Inferior parietal cortex (tissue), 1 donor: ENCODE measurements around the gene BAD.
"Not testable (repeated sequence)": the region's sequence is repeated elsewhere in the genome, so short reads cannot be mapped to it uniquely, and the experiment has no call there.

Experiments
- DNase-seq: peaks from one replicate; pipeline ENCODE4 v3.0.0-alpha.2; 2016; ENCODE audit errors: extremely low spot score

BAD gene

DNA sequence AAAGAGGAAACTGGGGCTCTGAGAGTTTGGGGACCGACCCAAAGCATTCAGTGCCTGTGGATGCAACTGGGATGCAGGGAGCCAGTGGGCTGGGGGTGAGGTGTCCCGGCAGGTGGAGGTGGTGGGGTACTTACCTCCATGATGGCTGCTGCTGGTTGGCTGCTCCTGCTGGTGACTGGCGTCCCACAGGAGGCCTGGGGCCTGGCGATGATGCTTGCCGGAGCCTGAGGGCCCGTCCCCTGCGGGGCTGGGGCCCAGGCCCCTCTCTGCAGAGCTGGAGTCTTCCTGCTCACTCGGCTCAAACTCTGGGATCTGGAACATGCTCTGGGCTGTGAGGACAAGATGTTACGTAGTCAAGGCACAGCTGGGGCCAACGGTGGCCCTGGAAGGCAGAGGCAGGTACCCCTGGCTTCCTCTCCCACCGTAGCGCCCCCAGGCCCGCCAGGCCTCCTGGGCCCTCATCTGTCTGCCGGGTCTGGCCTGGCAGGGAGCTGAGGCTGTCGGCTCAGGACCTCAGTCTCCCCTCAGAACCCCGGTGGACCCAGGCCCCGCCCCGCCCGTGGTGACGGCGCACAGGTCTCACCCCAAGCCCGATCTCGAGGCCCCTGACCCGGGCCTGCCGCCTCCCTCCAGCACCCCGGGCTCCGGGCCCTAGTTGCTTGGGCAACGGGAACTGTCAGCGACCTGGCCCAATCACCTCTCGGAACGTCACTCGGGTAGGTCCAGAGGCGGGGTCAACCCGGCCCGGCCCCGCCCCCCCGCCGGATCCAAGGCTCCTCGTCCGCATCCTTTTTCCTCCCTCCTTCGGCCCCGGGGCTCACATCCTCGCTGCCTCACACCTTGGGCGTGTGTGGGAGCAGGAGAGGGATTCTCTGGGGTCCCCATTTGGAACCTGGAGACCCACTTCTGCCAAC lies at the start of gene BAD:
BAD (minus strand) TSS at position 618 of the 914 bp plus-strand sequence; CDS start at position 321, 297 bp downstream.
- DNase-seq, result peak; percentile 96

DNA sequence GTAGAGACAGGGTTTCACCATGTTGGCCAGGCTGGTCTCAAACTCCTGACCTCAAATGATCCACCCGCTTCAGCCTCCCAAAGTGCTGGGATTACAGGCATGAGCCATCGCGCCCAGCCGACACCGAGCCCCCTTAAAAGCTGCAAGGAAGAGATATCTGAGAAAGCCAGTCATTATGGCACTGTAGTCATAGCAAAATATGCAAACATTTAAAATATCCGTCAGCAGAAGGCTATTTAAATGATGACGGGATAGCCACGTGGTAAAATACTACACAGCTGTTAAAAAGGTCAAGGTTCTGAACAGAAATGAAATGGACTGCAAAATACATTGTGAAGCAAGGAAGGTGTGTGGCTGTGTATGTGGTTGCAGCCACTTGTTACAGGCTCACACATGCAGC lies 49.1 kb upstream of the BAD start:
- DNase-seq, result no peak

DNA sequence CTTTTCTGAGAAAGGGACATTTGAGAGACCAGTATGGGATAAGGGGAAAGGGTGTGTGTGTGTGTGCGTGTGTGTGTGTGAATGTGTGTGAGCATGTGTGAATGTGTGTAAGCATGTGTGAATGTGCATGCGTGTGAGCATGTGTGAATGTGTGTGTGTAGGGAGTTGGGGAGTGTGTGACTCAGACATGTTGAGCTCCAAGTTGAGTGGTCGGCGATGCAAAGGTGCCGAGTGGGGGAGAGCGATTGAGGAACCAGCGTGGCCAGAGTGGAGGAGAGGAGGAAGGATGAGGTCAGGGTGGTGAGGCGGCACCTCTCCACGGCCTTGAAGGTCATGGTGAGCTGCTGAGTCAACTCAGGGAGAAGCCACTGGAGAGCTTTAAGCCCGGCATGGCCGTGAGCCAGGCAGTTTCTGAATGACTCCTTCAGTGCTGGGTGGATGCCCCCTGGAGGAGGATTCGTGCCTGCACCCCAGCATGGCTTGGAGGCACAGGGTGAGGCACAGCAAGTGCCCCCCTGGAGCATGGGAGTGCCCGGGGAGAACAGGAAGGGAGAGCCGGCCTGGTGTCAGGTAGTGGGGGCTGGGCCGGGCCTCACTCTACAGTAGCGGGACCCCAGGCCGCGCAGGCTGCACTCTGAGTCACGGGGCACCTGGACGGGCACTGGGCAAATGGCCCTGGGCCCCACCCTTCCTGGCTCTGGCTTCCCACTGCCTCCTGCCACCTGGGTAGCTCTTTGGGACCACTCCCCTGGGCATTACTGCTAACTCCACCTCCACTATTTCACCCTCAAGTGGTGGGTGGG lies 47.3 kb upstream of the BAD start:
- peak; percentile 20 for DNase-seq

DNA sequence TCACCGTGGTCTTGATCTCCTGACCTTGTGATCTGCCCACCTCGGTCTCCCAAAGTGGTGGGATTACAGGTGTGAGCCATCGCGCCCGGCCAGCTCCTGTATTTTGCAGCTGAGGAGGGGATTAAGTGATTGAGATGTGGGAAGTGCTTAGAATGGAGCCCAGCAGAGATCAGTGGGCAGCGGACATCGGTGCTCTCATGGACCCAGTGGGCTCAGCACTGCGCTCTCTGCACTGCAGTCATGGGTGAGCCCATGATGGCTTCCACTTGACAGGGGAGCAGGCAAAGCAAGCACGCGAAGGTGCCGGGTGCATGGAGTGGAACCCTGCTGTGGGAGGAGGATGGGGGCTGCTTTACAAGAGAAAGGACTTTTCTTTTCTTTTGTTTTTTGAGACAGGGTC lies 46.4 kb upstream of the BAD start:
- DNase-seq, result no peak

DNA sequence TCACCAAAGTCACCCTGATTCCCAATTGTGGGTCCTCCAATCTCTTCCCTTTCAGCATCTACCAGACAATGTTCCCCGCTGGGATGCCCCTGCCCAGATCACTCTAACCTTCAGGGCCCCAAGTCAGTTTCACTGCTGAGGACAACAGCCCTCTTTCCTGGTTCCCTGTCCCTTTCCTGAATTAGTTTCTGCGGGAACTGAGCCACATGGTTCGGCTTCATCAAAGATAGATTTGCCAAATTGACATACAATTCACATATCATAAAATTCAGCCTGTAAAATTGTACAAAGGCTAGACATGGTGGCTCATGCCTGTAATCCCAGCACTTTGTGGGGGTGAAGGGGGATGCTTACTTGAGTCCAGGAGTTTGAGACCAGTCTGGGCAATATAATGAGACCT lies 43.5 kb upstream of the BAD start:
- DNase-seq, result no peak

DNA sequence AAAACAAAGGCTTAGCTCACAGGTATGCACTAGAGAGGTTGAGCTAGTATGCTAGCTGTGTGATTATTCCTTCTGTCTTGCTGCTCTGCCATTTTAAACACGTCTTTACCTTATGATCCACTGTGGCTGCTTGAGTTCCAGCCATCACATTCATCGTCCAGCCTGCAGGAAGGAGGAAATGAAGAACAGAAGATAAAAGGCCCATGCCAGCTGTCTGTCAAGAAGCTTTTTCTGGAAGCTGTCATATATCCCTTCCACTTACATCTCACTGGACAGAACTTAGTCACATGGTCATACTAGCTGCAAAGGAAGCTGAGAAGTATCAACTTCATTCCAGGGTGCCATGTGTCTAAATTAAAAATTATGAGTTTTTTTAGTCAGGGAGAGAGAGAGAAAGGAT lies 42.9 kb upstream of the BAD start:
- DNase-seq, result no peak

DNA sequence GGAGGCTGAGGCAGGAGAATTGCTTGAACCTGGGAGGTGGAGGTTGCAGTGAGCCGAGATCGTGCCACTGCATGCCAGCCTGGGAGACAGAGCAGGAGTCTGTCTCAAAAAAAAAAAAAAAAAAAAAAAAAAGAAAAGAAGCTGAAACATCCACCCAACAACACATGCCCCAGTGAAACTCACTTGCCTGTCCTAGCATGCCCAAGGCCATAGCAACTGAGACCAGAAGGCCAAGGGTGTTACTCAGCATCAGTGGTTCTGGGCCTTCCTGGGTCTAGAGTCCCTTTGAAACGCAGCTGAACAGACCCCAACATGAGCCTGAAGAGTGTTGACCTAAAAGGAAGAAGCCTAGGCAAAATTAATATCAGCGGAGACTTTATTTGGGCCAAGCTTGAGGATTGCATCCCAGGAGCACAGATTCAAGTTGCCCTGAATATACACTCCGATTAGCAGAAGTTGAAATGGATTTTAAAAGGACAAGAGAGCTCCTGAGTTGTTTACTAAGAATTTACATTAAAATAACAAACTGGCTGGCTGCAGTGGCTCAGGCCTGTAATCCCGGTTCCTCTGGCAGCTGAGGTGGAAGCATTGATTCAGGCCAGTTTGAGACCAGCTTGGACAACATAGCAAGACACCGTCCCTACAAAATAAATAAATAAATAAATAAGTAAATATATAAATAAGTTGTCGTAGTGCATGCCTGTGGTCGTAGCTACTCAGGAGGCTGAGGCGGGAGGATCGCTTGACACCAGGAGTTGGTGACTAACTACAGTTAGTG lies 40.4 kb upstream of the BAD start:
- no peak for DNase-seq

DNA sequence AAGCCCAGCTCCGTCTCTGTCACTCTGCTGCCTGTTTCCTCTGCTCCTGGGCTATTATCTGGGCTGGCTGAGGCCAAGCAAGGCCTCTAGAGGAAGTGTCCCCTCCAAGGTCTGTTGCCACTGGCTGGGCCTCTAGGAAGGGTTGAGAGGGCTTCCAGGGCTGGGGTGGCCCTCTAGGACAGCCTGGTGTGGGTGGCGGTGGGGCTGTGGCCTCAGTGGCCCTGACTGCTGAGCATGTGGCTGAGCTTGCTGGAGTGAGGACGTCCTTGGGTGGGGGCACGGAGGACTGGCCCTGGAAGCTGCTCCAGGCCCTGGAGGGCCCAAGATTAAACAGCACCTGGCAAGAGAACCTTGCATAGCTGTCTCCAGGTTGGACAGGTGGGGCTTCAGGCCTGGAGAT lies 39.5 kb upstream of the BAD start:
- DNase-seq, result not testable (repeated sequence)

DNA sequence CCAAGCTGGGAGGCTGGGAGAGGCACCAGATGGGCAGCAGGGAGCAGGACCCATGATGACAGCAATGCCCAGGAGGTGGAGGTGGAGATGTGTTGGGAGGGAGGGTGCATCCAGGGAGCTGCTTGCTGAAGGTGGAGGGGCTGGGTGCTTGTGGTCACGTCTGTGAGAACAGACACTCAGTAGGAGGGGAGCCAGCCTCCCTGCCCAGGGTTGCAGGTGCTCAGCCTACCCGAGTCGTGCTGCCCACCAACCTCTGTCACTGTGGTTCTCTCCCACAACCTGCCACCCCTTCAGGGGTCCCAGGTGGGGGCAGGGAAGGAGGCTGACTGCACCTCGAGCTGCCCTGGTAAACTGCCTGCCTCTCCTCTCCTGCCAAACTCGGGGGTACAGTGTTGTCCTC lies 38.9 kb upstream of the BAD start:
- no peak for DNase-seq

DNA sequence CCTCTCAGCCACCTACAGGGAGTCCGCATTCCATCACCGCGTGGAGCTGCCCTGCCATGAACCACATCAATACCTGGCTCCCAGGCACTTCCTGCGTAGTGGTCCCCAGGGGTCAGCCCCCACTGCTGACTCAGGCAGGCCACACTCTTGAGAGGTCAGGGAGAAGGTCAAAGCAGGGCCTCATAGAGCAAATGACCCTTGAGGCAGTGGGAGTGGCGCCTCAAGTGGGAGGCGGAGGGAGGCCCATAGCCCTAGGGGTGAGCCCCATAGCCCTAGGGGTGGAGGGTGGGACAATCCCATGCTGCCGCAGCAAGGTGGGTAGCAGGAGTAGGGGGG lies 38.4 kb upstream of the BAD start:
- no peak for DNase-seq

DNA sequence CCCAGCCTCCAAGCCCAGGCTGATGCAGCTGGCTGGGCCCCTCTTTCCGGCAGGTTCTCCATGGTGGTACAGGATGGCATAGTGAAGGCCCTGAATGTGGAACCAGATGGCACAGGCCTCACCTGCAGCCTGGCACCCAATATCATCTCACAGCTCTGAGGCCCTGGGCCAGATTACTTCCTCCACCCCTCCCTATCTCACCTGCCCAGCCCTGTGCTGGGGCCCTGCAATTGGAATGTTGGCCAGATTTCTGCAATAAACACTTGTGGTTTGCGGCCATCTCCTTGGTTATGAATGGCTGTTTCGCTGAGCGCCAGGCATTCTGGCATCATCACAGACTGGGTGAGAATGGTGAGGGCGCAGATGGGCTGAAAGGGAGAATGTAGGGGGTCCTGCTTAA lies 37.1 kb upstream of the BAD start:
- no peak for DNase-seq

DNA sequence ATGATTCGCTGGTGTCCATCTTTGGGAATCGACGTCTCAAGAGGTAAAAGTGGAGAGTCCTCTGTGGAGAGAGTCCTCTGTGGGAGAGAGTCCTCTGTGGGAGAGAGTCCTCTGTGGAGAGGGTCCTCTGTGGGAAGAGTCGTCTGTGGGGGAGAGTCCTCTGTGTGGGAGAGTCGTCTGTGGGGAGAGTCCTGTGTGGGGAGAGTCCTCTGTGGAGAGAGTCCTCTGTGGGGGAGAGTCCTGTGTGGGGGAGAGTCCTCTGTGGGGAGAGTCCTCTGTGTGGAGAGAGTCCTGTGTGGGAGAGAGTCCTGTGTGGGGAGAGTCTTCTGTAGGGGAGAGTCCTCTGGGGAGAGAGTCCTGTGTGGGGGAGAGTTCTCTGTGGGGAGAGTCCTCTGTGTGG lies 36.6 kb upstream of the BAD start:
- DNase-seq, result no peak

DNA sequence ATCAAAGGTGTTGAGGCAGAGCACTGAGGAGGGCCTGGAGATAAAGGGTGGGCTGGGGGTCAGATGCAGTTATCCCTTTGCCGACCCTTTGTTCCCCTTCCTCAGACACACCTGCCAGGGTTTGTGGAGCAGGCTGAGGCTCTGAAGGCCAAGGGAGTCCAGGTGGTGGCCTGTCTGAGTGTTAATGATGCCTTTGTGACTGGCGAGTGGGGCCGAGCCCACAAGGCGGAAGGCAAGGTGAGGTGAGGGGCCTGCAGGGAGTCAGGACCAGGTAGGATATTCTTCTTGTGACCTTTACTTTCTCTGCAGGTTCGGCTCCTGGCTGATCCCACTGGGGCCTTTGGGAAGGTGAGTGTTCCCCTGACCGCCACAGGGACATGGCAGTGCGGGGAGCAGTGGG lies 36.1 kb upstream of the BAD start:
- no peak for DNase-seq

DNA sequence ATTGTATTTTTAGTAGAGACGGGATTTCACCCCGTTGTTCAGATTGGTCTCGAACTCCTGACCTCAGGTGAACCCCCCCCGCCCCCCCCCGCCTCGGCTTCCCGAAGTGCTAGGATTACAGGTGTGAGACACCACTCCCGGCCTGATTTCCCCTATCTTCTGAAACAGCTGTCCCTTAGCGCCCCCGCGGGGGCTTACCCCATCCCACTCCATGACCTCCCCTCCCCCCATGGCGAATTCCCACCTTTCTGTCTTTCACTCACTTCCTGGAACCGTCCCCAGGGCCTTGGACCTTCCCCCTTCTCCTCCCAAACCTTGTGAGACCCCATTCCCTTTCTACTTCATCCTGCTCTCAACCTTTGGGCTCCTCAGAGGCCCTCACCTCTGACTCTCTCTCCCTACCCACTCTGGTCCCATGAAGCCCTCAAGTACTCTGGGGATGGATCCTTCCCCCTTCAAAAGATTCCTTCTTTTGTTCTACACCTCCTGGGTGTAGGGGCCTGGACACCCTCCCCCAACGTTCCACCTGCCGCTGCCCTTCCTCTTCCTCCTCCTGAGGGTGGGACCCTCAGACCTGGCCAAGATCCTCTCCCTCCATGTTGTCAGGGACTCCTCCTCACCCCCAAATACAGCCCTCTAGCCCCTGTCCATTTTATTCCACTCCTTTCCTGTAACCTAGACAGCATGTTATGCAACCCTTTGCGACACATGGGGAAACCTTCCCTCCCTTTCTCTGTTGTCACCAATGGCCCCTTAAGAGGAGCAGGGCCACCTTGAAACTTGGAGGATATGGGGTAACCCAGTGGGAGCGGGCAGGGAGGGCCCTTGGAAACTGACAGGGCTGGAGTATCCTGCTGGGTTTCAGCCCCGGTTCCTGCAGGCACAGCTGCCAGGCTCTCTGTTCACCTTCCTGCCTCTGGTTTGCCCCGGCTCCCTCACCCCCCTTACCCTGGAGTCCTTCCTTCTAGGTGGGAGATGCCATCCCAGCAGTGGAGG lies 34.6 kb upstream of the BAD start:
- DNase-seq, result no peak

DNA sequence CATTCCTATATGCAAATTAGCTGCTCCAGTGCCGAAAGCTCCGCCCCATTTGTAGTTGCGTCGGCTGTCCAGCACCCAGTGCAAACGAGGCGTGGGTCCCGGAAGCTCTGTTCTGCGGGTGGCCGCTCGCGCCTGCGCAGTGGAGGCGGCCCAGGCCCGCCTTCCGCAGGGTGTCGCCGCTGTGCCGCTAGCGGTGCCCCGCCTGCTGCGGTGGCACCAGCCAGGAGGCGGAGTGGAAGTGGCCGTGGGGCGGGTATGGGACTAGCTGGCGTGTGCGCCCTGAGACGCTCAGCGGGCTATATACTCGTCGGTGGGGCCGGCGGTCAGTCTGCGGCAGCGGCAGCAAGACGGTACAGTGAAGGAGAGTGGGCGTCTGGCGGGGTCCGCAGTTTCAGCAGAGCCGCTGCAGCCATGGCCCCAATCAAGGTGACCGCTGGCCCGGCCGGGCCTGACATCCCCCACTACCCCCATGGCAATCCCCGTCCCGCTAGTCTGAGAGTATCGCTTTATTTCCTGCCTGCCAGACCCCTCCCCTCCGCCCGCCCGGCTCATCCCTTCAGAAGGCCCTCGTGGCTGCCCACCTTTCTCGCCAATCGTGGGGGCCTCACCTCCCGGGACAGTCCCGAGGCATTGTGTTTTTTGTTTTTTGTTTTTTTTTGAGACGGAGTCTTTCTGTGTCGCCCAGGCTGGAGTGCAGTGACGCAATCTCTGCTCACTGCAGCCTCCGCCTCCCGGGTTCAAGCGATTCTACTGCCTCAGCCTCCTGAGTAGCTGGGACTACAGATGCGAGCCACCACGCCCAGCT lies 33.7 kb upstream of the BAD start, which contains the start of gene PRDX5:
PRDX5 (plus strand) TSS at position 161 of the 805 bp plus-strand sequence; CDS start at position 256, 95 bp downstream.
- peak; percentile 97 for DNase-seq

DNA sequence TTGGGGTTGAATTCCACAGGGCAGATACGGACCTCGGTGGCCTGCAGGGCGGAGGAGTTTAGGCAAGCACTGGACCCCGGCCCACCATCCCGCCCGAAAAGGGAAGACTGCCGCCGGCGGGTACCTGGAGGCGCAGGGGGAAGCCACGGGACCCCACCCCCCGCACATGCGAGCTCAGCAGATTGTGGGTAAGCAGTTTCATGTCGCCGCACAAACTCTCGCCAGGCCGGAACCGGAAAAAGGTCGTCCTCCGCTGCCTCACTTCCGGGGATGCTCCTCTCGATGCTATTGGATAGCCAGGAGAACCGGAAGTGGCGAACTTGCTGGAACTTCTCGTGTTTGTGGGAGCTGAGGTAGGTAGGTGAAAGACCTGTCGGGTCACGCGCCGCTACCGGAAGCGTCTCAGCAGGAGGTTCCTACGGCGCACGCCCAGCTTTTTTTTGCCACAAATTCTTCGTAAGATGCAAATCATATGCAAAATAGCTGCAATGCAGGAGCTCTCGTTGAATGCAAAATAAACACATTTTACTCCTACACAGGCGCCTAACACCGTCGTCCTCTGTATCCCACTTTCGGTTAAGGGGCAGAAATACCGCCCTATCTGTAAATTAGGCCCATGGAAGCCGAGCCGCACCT lies 33.0 kb upstream of the BAD start, which contains the start of gene TRMT112:
TRMT112 (minus strand) TSS at position 235 of the 636 bp plus-strand sequence; CDS start at position 202, 33 bp downstream.
- peak; percentile 99 for DNase-seq

DNA sequence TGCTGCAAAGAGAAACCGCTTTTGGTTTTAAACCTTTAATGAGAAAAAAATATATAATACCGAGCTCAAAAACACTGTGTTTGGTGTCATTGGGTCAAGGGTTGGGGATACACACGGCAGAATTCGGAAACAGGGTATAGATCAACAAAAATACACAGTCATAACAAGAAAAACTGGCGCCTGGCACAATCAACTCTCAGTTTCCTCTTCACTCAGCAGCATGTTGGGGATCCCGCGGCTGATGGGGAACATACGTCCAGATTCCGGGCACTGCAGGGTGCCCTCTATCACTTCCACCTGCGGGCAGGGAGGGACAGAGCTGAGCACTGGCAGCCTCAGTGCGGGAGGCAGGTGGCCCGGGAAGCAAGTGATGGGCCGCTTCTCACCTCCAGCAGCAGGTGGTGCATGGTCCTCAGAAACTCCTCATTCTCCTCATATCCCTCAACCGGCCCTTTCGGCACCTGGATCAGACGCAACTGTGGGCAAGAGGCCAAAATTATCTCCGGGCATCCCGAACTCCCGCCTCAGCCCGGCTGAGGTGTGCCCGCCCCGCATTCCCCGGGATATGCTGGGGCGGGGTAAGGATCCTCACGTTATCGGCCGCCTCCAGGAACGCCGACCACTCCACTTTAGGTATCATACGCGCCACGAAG lies 32.3 kb upstream of the BAD start:
- DNase-seq, result no peak

DNA sequence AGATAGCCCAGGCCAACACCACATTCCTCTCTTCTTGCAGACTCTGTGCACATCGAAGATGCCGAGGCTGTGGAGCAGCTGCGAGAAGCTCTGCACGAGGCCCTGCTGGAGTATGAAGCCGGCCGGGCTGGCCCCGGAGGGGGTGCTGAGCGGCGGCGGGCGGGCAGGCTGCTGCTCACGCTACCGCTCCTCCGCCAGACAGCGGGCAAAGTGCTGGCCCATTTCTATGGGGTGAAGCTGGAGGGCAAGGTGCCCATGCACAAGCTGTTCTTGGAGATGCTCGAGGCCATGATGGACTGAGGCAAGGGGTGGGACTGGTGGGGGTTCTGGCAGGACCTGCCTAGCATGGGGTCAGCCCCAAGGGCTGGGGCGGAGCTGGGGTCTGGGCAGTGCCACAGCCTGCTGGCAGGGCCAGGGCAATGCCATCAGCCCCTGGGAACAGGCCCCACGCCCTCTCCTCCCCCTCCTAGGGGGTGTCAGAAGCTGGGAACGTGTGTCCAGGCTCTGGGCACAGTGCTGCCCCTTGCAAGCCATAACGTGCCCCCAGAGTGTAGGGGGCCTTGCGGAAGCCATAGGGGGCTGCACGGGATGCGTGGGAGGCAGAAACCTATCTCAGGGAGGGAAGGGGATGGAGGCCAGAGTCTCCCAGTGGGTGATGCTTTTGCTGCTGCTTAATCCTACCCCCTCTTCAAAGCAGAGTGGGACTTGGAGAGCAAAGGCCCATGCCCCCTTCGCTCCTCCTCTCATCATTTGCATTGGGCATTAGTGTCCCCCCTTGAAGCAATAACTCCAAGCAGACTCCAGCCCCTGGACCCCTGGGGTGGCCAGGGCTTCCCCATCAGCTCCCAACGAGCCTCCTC lies 31.4 kb upstream of the BAD start:
- DNase-seq, result not testable (repeated sequence)
